ENCODE measurements around the gene TASOR2.
A peak's percentile ranks its signal among the peaks of the same experiment; 100 is the strongest.

Gene TASOR2

DNA sequence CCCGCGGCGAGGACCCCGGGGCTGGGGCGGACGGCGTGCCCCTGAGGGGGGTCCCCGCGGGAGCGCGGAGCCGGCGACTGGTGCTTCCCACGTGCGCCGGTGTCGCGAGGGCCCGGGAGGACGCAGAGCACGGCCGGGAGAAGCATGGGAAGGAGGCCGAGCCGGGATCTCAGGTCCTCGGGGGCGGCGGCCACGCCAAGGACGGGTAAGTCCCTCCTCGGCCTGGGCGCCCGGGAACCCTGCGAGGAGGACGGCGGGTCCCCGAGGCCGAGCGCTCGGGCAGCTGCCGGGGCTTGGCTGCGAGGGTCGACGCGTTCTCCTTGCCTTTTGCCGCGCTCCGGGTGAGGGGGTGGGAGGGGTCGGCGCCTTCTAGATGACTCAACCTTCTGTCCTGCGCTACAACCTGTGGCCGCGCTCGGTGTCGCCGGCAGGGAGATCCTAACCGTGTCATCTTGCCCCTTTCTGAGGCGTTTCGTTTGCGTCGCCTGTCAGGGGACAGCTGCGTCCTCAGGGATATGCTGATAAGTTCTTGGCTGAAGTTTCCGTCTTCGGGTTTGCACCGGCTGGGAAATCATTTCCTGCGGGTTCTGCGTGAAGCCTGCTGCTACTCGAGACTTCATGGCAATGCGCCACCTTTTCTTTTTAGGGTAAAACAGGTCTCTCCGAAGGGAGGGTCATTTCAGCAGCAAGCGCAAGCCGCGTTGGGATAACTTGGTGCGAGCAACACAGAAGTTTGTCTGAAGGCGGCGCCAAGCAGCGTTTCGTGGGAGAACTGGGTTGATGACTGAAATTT, 529 bp downstream of the TASOR2 start:
- DNase-seq: peak; percentile 43 to 84 (median 59)

DNA sequence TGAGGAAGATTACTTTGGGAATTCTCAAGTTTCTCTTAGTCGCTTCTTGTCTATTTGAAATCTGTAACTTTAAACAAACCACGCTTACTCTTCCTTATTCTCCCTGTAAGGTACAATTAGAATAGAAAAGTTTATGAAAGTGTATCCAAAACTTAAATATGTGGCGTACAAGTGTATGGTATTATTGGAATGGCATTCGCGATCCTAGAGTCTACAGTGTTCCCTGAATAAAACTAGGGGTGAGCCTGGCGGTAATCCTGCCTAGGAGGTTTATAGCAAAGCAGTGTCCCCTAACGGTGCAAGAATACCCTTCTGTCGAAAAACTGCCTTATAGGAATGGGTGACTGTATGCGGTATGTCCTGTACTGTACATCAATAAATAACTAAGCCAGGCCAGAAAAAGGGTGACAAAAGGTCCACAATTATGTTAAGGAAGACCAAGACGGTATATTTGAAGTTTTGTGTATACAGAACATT, 1.2 kb downstream of the TASOR2 start:
- no peak for DNase-seq

DNA sequence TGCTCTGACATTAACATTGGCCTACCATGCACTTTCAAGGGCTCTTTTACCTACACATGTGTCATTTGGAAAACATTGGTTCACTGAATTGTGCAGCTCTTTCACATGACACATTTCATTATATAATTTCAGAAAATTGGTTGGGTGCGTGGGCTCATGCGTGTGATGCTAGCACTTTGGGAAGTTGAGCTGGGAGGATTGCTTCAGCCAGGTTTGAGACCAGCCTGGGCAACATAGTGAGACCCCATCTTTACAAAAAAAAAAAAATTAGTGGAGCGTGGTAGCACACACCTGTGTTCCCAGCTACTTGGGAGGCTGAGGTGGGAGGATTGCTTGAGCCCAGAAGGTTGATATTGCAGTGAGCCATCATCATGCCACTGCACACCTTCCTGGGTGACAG, 3.9 kb downstream of the TASOR2 start:
- no peak for DNase-seq

DNA sequence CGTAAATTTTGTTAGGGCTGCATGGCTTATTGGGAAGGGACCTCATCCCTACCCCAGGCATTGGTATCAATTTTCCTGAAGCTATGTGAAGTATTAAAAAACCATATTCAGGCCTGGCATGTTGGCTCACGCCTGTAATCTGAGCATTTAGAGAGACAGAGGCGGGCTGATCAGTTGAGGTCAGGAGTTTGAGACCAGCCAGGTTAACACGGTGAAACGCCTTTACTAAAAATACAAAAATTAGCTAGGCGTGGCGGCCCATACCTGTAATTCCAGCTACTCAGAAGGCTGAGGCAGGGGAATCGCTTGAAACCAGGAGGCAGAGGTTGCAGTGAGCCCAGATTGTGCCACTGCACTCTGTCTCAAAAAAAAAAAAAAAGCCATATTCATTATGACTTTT, 7.1 kb downstream of the TASOR2 start:
- DNase-seq: no peak

DNA sequence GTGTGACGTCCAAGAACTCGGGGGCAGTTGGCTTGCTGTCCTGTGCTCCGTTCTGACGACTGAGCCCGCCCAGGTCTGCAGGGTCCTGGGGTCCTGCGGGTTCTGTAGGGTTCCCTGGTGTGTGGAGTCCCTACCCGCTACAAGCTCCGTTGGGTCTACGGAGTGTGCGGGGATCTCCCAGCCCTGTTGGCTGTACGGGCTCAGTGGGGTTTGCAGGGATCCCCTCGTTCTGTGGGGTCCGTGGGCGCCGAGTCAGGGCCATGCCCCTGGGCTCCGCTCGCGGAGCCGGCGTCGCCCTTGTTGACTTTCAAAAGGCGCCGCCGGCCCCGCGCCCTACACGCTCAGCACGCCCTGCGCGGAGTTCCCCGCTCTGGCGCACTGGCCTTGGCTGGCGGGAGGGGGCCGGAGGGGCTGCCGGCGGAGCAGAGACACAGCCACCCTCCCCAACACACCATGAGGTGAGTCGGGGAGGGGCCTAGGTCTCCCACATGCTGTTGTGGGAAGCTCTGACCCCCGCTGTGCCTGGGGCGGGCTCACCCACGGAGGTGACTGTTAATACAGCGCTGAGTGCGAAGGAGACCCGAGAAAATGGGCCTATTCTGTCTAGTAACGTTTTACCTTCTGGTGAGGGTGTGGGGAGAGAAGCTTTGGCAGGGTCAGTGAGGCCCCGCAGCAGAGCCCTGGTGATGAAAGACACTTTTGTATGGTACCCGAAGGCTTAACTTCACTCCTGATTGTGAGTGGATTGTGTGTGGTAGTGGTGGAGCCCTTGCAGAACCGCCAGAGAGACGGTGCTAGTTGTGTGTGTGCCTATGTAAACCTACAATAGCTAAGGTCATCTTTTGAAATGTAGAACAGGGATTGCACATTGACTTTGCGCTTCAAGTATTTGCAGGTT, 8.1 kb downstream of the TASOR2 start:
- peak in 4 of 5 experiments; percentile 29 to 72 (median 50) for DNase-seq

DNA sequence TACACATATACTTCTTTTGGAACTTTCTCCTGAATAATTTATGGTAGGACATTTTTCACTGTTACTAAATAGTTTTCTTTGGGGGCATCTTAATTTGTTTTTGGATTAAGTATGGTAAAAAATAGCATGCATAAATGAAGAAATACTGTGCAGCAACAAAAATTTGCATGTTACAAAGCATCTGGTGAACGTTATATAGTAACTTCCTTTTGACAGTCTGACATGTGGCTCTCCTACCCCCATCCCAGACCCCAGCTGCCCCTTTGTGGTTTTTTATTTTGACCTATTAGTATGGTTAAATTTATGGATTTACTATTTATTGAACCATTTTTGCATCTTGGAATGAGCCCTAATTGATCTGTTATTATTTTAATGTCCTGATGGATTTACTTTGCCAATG, 9.9 kb downstream of the TASOR2 start:
- DNase-seq: no peak

DNA sequence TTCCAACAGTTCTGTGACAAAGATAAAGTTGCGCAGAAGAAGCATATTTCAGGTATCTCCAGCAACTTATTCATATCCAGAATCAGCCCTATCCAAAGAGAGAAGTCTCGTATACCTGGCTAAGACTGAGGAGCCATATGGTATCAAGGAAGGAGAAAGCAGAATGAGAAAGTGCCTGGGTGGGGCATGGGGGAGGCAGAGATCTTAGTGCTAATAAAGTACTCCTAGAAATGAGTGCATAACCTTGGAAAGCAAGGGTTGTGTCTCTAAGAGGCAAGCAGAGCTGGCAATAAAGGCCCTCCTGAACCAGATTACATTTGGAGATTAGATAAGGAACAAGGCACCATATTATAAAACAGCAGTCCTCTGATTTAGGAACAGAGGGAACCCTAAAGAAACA, 12.7 kb downstream of the TASOR2 start:
- DNase-seq: no peak

DNA sequence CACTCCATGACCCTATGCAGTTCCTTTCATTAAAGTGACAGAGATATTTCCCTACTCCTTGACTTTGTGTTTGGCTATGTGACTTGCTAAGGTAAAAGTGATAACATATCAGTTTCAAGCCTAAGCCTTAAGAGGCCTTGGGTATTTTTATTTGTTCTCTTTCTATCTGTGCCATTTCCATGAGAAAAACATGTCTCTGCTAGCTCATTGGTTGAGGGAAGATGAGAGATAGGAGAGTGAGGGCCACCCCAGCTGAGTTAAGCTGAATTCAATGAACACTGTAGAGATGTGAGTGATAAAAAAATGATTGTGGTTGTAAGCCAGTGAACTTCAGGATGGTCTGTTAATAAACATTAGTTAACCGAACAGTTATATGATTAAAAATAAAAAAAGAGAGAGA, 13.4 kb downstream of the TASOR2 start:
- DNase-seq: peak in 1 of 5 experiments; percentile 29

DNA sequence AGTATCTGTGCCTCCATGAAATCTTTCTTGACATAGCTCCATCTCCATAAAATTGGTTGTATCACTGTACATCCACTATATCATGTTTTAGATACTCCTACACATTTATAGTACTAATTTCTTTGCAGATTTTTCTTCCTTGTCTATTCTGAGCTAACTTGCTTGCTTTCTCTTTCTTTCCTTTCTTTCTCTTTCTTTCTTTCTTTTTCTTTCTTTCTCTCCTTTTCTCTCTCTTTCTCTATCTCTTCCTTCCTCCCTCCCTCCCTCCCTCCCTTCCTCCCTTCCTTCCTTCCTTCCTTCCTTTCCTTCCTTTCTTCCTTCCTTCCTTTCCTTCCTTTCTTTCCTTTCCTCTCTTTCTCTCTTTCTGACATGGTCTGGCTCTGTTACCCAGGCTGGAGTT, 23.7 kb downstream of the TASOR2 start:
- no peak for DNase-seq

DNA sequence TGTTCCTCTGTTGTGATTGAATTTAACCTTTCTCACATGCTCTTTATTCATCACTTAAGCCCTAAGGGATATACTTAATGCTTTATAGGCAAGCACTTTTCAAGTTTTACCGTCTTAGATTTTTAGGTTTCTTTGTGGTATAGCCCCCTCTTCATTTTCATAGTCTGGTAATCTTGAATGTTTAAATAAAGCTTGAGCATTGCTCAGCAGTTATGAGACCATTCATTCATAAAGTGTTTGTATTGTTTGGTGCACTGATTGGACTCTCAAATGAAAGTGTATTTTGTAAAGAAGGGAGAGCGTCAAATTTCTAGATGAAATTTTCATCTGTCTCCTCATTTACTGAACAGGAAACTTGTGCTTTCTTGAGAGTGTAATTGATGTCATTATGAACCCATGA, 25.2 kb downstream of the TASOR2 start:
- peak in 1 of 5 experiments; percentile 22 for DNase-seq

DNA sequence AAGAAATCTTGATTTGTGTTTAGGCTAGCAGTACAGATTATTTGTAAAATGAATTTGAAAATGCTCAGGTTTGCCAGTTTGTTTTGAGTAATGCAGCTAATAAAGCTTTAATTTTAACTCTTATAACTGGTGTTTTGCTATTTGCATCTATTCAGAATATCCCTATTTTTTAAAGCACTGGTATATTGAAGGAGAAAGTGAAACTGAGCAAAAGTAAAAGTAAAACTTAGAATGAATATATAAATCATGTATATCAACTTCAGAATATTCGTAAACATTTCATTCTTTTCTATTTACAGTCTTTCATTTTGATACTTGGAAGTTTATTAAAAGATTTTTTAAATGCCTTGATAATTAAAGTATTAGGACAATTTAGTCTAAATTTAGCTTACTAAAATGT, 26.2 kb downstream of the TASOR2 start:
- DNase-seq: no peak

DNA sequence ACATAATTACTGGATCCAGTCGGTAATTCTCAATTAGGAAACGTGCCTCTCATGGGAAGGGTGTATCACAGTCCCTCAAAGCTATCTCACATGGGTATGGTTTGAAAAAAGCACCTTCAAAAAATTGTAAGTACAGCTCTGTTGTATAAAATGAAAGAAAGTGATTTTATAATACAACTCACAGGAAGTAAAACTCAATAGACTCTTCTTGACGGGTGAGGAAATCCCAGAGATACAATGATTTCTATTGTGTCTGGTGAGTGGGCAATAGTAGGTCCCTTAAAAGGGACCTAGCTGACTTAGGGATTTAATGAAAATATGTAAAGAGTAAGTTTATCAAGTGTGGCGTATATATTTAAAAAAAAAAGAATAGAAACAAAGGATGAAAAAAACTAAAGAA, 27.0 kb downstream of the TASOR2 start:
- peak in 1 of 5 experiments; percentile 30 for DNase-seq

DNA sequence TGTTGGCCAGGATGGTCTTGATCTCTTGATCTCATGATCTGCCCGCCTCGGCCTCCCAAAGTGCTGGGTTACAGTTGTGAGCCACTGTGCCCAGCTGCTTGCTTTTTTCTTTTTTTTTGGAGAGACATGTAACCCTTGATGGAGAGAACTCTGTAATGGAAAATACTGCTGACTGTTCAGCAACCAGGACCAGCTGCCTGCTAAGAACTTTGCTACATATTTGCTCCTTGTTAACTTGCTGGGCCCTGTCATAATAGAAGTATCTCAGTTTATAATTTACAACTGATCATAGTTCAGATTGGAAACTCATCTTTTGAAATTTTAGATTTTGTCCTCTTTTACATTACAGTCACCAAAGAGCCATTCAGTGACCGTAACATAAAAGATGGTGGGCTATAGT, 34.9 kb downstream of the TASOR2 start:
- peak in 1 of 5 experiments; percentile 10 for DNase-seq

DNA sequence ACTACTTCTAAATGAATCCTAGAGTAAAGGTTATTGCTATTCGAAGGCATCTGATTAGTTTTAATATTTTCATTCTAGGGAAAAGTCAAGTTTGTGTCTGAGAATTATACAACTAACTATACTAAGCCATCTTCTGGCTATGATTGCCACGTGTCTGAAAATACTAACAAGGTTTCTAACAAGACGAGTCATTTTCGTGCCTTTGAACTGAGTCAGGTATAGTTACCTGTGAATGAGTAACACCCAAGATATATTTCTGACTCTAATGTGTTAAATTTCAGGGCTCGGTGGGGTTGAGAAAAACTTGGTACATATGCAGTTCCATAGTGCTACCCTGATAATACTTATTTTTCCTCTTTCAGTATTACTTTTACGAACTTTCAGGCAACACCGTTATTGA, 35.5 kb downstream of the TASOR2 start:
- DNase-seq: no peak

DNA sequence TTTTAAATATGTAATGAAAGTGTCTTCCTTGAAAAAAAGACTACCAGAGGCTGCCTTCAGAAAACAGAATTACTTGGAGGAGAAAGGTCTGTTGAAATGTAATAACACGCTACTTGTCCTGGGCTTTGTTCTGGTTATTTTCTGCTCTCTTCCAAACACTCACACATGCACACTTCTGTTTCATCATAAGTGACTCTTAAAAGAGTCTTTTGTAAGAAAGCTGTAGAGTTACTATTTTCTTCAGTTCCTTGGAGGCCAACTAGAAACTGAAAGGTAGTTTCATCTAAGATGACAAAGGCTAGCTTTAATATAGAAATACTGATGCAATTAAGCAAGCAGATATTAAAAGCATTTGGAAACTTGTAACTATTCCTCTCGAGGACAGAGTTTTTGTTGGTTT, 39.1 kb downstream of the TASOR2 start:
- DNase-seq: no peak

DNA sequence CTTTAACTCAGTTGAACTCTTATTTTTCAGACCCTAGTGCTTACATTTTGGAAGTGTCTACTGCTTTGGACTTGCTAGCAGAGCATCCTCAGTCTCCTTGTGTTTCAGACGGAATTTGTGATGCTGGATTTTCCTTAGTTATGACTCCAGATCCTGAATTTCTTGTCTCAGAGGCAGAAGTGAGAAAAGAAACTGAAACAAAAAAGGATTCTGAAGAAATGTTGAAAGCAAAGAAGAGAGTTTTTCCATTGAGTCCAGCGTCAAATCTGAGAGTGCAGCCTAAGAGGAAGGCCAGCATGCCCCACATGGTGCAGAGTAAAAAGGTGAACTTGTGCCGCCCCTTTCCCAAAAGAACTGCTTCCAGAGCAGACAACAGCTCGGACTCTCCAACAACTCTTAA, 46.1 kb downstream of the TASOR2 start:
- DNase-seq: no peak

DNA sequence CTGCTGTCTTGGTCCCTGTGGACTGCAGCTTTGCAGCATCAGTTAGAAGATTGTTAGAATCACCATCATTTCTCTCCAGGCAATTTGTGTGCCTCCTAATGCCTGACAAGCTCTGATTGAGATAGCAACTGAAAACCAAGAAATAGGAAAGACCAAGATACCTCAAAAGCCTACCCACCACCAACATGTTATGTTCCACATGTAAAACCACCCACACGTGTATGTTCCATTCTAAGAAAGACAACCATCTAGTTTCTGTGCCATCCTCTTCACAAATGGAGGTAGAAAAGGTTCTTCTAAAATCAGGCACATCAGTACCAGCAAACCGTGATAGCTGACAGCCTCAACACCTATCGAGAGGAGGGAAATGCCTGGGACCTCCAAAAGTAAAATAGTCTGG, 46.9 kb downstream of the TASOR2 start:
- DNase-seq: peak in 1 of 5 experiments; percentile 73

DNA sequence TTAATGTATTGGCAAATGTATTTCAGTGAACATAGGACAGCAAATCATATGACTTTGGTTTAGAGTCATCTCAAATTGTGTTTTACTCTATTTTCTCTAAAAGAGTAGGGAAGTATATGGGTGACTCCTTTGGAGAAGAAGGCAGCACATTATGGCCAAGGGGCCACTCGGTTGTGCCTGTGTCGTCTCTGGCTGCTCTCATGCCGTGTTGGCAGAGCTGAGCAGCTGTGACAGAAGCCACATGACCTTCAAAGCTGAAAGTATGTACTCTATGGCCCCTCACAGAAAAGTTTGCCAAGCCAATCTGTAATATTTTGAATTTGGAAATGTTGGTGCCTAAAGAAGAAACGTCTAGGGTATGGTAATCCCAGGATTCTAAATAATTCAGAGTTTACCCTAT, 47.5 kb downstream of the TASOR2 start:
- DNase-seq: no peak

Data from T-helper 2 cell (primary cell).